ENCODE measurements around the gene MSRB1.
"Not testable (repeated sequence)": the region's sequence is repeated elsewhere in the genome, so short reads cannot be mapped to it uniquely, and the experiment has no call there.

The MSRB1 gene

GRCh38 chr16:1938316-1938715 is 4.7 kb downstream of the MSRB1 start:
- DNase-seq: no peak

- DNase-seq: no peak
Measured at GRCh38 chr16:1936945-1937479, 6.0 kb downstream of the MSRB1 start.

- no peak for DNase-seq
Measured at GRCh38 chr16:1933097-1933661, 9.8 kb downstream of the MSRB1 start.

GRCh38 chr16:1932050-1933028 is 10.7 kb downstream of the MSRB1 start:
- DNase-seq: no peak

- no peak for DNase-seq
Measured at GRCh38 chr16:1930338-1930720, 12.7 kb downstream of the MSRB1 start.

GRCh38 chr16:1929578-1930337 is 13.2 kb downstream of the MSRB1 start:
- peak; percentile 99 for DNase-seq

- no peak for DNase-seq
Measured at GRCh38 chr16:1929105-1929504, 13.9 kb downstream of the MSRB1 start.

GRCh38 chr16:1926271-1926670 is 16.7 kb downstream of the MSRB1 start:
- no peak for DNase-seq

GRCh38 chr16:1924095-1924494 is 18.9 kb downstream of the MSRB1 start:
- no peak for DNase-seq

GRCh38 chr16:1923299-1924034 is 19.5 kb downstream of the MSRB1 start:
- no peak for DNase-seq

- no peak for DNase-seq
Measured at GRCh38 chr16:1922357-1922756, 20.6 kb downstream of the MSRB1 start.

GRCh38 chr16:1920727-1921171 is 22.2 kb downstream of the MSRB1 start:
- no peak for DNase-seq

GRCh38 chr16:1920122-1920521 is 22.9 kb downstream of the MSRB1 start:
- DNase-seq: not testable (repeated sequence)

- DNase-seq: no peak
Measured at GRCh38 chr16:1919327-1919998, 23.5 kb downstream of the MSRB1 start.

GRCh38 chr16:1918351-1919326 is 24.4 kb downstream of the MSRB1 start, which contains the start of gene HS3ST6:
TSS of gene HS3ST6 (minus strand) at chr16:1918415. CDS start at chr16:1918323, 92 bp downstream.
- DNase-seq: no peak

- DNase-seq: no peak
Measured at GRCh38 chr16:1917665-1918350, 25.2 kb downstream of the MSRB1 start.

- no peak for DNase-seq
Measured at GRCh38 chr16:1917056-1917664, 25.8 kb downstream of the MSRB1 start.

GRCh38 chr16:1916640-1916990 is 26.4 kb downstream of the MSRB1 start:
- no peak for DNase-seq
